Measurements from ENCODE around the gene RTN4RL1.
"Not testable (repeated sequence)": the region's sequence is repeated elsewhere in the genome, so short reads cannot be mapped to it uniquely, and the experiment has no call there.

RTN4RL1 gene

GRCh38 chr17:1896243-1897104 lies 128.7 kb downstream of the RTN4RL1 start:
- peaks cover 71% of the 10 kb centered on the region; the same call in 1 of the 2 replicates for H3K36me3 ChIP-seq (ENCODE audit: insufficient read depth, low read length)
- no peaks in the 10 kb centered on the region for H3K79me2 ChIP-seq (ENCODE audit: insufficient read depth, low read length)
- H3K9me3 ChIP-seq (ENCODE audit: insufficient read depth, low read depth, low read length) = no peaks in the 10 kb centered on the region
- no peaks in the 10 kb centered on the region for H3K4me1 ChIP-seq (ENCODE audit: insufficient read depth, low read length, poor library complexity, severe bottlenecking)
- no peaks in the 10 kb centered on the region for H3F3A ChIP-seq (ENCODE audit: low read depth)
- no peaks in the 10 kb centered on the region for H3K27me3 ChIP-seq (ENCODE audit: insufficient read depth, low read length, poor library complexity, severe bottlenecking)
- no peak overlapping the region for H3K4me2 ChIP-seq (ENCODE audit: low read depth, low read length, poor library complexity, severe bottlenecking)
- H4K20me1 ChIP-seq (ENCODE audit: insufficient read depth, low read length, poor library complexity, severe bottlenecking) = no peaks in the 10 kb centered on the region
- H2AFZ ChIP-seq (ENCODE audit: low read length) = no peak overlapping the region
- H3K9me2 ChIP-seq (replicated peaks; ENCODE audit: low read depth, low read length) = no peaks in the 10 kb centered on the region
- no peak overlapping the region for H3K9ac ChIP-seq (ENCODE audit: low read depth, low read length, poor library complexity, severe bottlenecking)
- TF ChIP-seq CTCF (conservative IDR thresholded peaks at IDR 0.05; ENCODE audit: low read length) (no peak), EZH2phosphoT487 (IDR thresholded peaks at IDR 0.05; ENCODE audit: borderline replicate concordance) (no peak)
- no peak overlapping the region for H3K4me3 ChIP-seq (ENCODE audit: low read length, poor library complexity, severe bottlenecking)

GRCh38 chr17:1895479-1895878 lies 129.7 kb downstream of the RTN4RL1 start:
- not testable (repeated sequence) for H3K9ac ChIP-seq (ENCODE audit: low read depth, low read length, poor library complexity, severe bottlenecking); H2AFZ ChIP-seq (ENCODE audit: low read length); H3K79me2 ChIP-seq (ENCODE audit: insufficient read depth, low read length); H3F3A ChIP-seq (ENCODE audit: low read depth); H3K4me2 ChIP-seq (ENCODE audit: low read depth, low read length, poor library complexity, severe bottlenecking); H3K27me3 ChIP-seq (ENCODE audit: insufficient read depth, low read length, poor library complexity, severe bottlenecking); H3K9me3 ChIP-seq (ENCODE audit: insufficient read depth, low read depth, low read length); H3K9me2 ChIP-seq (replicated peaks; ENCODE audit: low read depth, low read length); H4K20me1 ChIP-seq (ENCODE audit: insufficient read depth, low read length, poor library complexity, severe bottlenecking); H3K4me1 ChIP-seq (ENCODE audit: insufficient read depth, low read length, poor library complexity, severe bottlenecking); H3K4me3 ChIP-seq (ENCODE audit: low read length, poor library complexity, severe bottlenecking)
- H3K36me3 ChIP-seq (ENCODE audit: insufficient read depth, low read length) = peaks cover 80% of the 10 kb centered on the region

DNA sequence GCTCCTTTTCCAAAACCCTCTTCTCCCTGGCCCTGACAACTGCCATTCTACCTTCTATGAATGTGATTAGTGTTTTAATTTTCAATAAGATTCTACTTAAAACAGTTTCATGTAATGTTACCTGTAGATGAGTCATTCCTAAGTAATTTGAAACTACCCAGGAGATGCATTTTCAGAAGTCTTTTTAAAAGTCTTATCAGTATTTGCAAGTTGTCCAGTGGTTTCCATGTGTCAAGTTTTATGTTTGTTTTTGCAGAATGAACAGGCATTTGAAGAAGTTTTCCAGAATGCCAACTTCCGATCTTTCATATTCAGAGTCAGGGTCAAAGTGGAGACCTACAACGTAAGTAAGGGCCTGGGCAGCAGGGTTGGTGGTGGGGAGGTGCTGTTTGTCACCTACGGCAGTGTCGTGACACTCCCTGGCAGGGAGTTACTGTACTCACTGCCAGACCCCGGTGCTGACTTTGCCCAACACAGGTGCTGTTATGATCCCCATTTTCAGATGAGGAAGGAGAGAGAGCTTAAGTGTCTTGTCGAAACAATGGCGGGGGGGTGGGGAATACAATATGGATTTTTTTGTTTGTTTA lies 130.3 kb downstream of the RTN4RL1 start:
- H3K4me2 ChIP-seq (ENCODE audit: low read depth, low read length, poor library complexity, severe bottlenecking) = no peak overlapping the region
- no peak overlapping the region for H3K4me3 ChIP-seq (ENCODE audit: low read length, poor library complexity, severe bottlenecking)
- no peaks in the 10 kb centered on the region for H3K4me1 ChIP-seq (ENCODE audit: insufficient read depth, low read length, poor library complexity, severe bottlenecking)
- H3K9ac ChIP-seq (ENCODE audit: low read depth, low read length, poor library complexity, severe bottlenecking) = no peak overlapping the region
- peaks cover 83% of the 10 kb centered on the region for H3K36me3 ChIP-seq (ENCODE audit: insufficient read depth, low read length)
- H2AFZ ChIP-seq (ENCODE audit: low read length) = no peak overlapping the region
- H4K20me1 ChIP-seq (ENCODE audit: insufficient read depth, low read length, poor library complexity, severe bottlenecking) = no peaks in the 10 kb centered on the region
- no peaks in the 10 kb centered on the region for H3K79me2 ChIP-seq (ENCODE audit: insufficient read depth, low read length)
- H3K9me3 ChIP-seq (ENCODE audit: insufficient read depth, low read depth, low read length) = no peaks in the 10 kb centered on the region
- no peaks in the 10 kb centered on the region for H3K27me3 ChIP-seq (ENCODE audit: insufficient read depth, low read length, poor library complexity, severe bottlenecking)
- no peaks in the 10 kb centered on the region for H3F3A ChIP-seq (ENCODE audit: low read depth)
- TF ChIP-seq CTCF (conservative IDR thresholded peaks at IDR 0.05; ENCODE audit: low read length) (no peak), EZH2phosphoT487 (IDR thresholded peaks at IDR 0.05; ENCODE audit: borderline replicate concordance) (no peak)
- no peaks in the 10 kb centered on the region for H3K9me2 ChIP-seq (replicated peaks; ENCODE audit: low read depth, low read length)

Measured in Loucy (cell line).